PC-9 (cell line): ENCODE measurements around the gene RICTOR. TPM values are rescaled to one million over a fixed set of nuclear protein-coding genes. Genes with fewer than 3 reads are reported as not detected.

ENCODE experiments used
- BruUV-seq: library from RNA; stranded (reverse); fragments of 400-500 nt; replicated peaks from 2 replicates; lab custom pipeline; 2021; lab: Mats Ljungman, UMichigan
- CTCF ChIA-PET: fragments of 300-600 bp; sonication (Branson Sonifier 250); formaldehyde crosslinking; loops from one replicate; lab custom pipeline; 2022; ENCODE audit warnings: antibody characterized with exemption; lab: Charles Lee
- POLR2A ChIA-PET: fragments of 300-600 bp; sonication (Branson Sonifier 250); formaldehyde crosslinking; loops from one replicate; lab custom pipeline; 2022; ENCODE audit warnings: antibody characterized with exemption; ENCODE audit not compliant: unreplicated experiment; lab: Charles Lee
- DNase-seq, 2 experiments: peaks; one replicate each; pipeline versions ENCODE4 v3.0.0 to v3.0.0-alpha.2; 2015 to 2022; ENCODE audit warnings: mixed read lengths in 1 of 2
- H2AFZ ChIP-seq: fragments of 200-600 bp; sonication (generic); 2 replicates; pipeline ENCODE4 v1.8.1; 2017; ENCODE audit warnings: antibody characterized with exemption
- H3F3A ChIP-seq: fragments of 200-600 bp; sonication (generic); 2 replicates; pipeline ENCODE4 v1.8.1; 2017; ENCODE audit warnings: antibody characterized with exemption, mild to moderate bottlenecking, low read depth; ENCODE audit not compliant: insufficient read depth
- H3K27ac ChIP-seq: fragments of 200-600 bp; sonication (generic); 2 replicates; pipeline ENCODE4 v1.6.1; 2016; ENCODE audit warnings: mixed run types
- H3K27me3 ChIP-seq: fragments of 200-600 bp; sonication (generic); 2 replicates; pipeline ENCODE4 v1.6.1; 2016; ENCODE audit warnings: low read depth, mixed run types; ENCODE audit not compliant: insufficient read depth
- H3K36me3 ChIP-seq: fragments of 200-600 bp; sonication (generic); 2 replicates; pipeline ENCODE4 v1.6.1; 2016; ENCODE audit warnings: low read depth, mixed run types
- H3K4me1 ChIP-seq: fragments of 200-600 bp; sonication (generic); replicated peaks from 2 replicates; pipeline ENCODE4 v1.6.1; 2016; ENCODE audit warnings: mixed run types; ENCODE audit not compliant: insufficient read depth
- H3K4me2 ChIP-seq: fragments of 200-600 bp; sonication (generic); 2 replicates; pipeline ENCODE4 v1.6.1; 2017; ENCODE audit warnings: mixed run types
- H3K4me3 ChIP-seq: fragments of 200-600 bp; sonication (generic); 2 replicates; pipeline ENCODE4 v1.6.1; 2016; ENCODE audit warnings: mixed run types
- H3K79me2 ChIP-seq: fragments of 200-600 bp; sonication (generic); 2 replicates; pipeline ENCODE4 v1.6.1; 2017; ENCODE audit warnings: low read depth, mixed run types
- H3K9me2 ChIP-seq: fragments of 200-600 bp; sonication (generic); 2 replicates; pipeline ENCODE4 v1.8.1; 2017; ENCODE audit warnings: mild to moderate bottlenecking; ENCODE audit not compliant: insufficient read depth
- H3K9me3 ChIP-seq: fragments of 200-600 bp; sonication (generic); 2 replicates; pipeline ENCODE4 v1.8.1; 2016; ENCODE audit warnings: low read depth; ENCODE audit not compliant: insufficient read depth
- H4K20me1 ChIP-seq: fragments of 200-600 bp; sonication (generic); 2 replicates; pipeline ENCODE4 v1.8.1; 2017; ENCODE audit not compliant: insufficient read depth
- EZH2 ChIP-seq: fragments of 200-600 bp; sonication (generic); IDR thresholded peaks from 2 replicates; pipeline ENCODE4 v1.8.0; 2017; ENCODE audit warnings: antibody characterized with exemption, low read depth
- intact Hi-C: fragments of 100-400 bp; cut with micrococcal nuclease; formaldehyde crosslinking; loops from one replicate; pipeline ENCODE4 v1.10.0; 2022; ENCODE audit not compliant: unreplicated experiment
- total RNA-seq: library from RNA; stranded (reverse); gene quantifications from 2 replicates; pipeline ENCODE4 v1.2.3, GENCODE V29; 2021
- TF ChIP-seq, protein P1 (sequence below): fragments of 200-600 bp; sonication (generic); conservative IDR thresholded peaks from 2 replicates; pipeline ENCODE4 v1.6.1; 2017; ENCODE audit warnings: mixed run types, antibody characterized with exemption, mild to moderate bottlenecking, moderate library complexity

The RICTOR gene
- total RNA-seq, 1 experiment from 2014 or later = 103 TPM

DNA sequence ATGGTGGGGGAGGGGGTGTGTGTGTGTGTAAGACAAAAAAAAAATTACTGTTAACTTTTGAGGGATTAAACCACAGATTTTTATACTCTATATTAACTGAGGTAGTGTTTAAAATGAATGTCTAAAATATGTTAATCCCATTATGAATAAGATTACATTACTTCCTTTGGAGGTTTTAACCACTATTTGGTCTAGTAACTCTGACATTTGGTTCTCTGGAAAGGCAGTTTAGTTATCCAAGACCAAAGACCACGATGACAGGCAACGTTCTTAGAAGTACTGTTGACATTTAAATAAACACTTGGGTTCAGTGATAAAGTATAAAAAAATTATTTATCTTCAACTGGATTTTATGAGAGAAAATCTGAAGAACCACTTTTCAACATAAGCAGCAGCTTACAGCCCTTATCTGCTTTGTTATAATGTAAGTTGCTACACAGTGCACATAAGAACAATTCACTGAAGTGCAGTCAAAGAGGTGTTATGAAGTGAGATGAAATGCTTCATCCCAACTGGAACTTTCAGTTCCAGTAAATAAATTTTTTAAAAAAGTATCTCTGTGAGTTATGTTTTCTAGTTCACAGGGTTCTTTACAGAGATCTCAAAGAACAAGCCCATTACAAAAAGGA, 133.9 kb downstream of the RICTOR start:
- TF ChIP-seq EZH2 = no peak
- TF ChIP-seq, protein P1, sequence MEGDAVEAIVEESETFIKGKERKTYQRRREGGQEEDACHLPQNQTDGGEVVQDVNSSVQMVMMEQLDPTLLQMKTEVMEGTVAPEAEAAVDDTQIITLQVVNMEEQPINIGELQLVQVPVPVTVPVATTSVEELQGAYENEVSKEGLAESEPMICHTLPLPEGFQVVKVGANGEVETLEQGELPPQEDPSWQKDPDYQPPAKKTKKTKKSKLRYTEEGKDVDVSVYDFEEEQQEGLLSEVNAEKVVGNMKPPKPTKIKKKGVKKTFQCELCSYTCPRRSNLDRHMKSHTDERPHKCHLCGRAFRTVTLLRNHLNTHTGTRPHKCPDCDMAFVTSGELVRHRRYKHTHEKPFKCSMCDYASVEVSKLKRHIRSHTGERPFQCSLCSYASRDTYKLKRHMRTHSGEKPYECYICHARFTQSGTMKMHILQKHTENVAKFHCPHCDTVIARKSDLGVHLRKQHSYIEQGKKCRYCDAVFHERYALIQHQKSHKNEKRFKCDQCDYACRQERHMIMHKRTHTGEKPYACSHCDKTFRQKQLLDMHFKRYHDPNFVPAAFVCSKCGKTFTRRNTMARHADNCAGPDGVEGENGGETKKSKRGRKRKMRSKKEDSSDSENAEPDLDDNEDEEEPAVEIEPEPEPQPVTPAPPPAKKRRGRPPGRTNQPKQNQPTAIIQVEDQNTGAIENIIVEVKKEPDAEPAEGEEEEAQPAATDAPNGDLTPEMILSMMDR = no peak
- no TSS peak for BruUV-seq
- no peaks in the 10 kb centered on the region for H3K27me3 ChIP-seq
- H3K9me2 ChIP-seq = no peaks in the 10 kb centered on the region
- no peak overlapping the region for H3K4me2 ChIP-seq
- ChIA-PET CTCF (no interaction called here), POLR2A (interaction anchor here (0.6 kb wide), 1 partner anchor 16 kb away, joined by 3 read pairs; no protein-coding TSS in a partner anchor)
- H3K27ac ChIP-seq = no peak overlapping the region
- H3K79me2 ChIP-seq = no peaks in the 10 kb centered on the region
- intact Hi-C loops = loop anchor here (2.0 kb wide), 1 partner anchor 16 kb away; no protein-coding TSS in a partner anchor
- no peak for DNase-seq
- no peak overlapping the region for H2AFZ ChIP-seq
- no peaks in the 10 kb centered on the region for H4K20me1 ChIP-seq
- H3K4me3 ChIP-seq = no peak overlapping the region
- no peaks in the 10 kb centered on the region for H3K4me1 ChIP-seq
- peaks cover 5% of the 10 kb centered on the region; the same call in 1 of the 2 replicates for H3F3A ChIP-seq
- peaks cover 55% of the 10 kb centered on the region for H3K36me3 ChIP-seq
- H3K9me3 ChIP-seq = no peaks in the 10 kb centered on the region

DNA sequence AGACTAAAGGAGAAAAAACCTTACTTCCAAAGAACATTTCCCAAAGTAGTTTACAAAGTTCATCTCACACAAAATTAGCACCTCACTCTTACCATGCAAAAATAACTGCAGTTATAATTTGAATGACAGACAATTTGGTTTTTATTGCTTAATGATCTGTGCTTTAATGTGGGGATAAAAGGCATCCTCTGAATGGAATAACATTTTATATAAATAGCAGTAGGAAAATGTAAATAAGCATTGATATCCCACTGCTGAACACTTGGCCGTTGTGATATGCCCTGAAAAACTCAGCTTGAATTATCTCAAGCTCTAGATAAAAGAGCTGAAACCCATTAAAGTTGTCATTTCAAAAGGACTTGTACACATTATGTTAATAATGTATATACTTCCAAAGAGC, 135.2 kb downstream of the RICTOR start:
- Histone ChIP-seq H3K27ac (0 out of 2 replicates have a peak overlapping the region, but pooled peaks have one; percentile 0), H3F3A (peaks cover 5% of the 10 kb centered on the region; the same call in 1 of the 2 replicates), H2AFZ (no peak overlapping the region), H3K4me2 (no peak overlapping the region), H3K4me3 (no peak overlapping the region), H3K9me2 (no peaks in the 10 kb centered on the region), H4K20me1 (no peaks in the 10 kb centered on the region), H3K27me3 (no peaks in the 10 kb centered on the region), H3K9me3 (no peaks in the 10 kb centered on the region), H3K36me3 (peaks cover 50% of the 10 kb centered on the region), H3K79me2 (no peaks in the 10 kb centered on the region), H3K4me1 (no peaks in the 10 kb centered on the region)
- TF ChIP-seq EZH2 = no peak
- TF ChIP-seq, protein P1 = no peak
- CTCF ChIA-PET = no interaction called here
- no peak for DNase-seq
- POLR2A ChIA-PET = interaction anchor here (0.7 kb wide), 1 partner anchor 346 kb away, joined by 3 read pairs; no protein-coding TSS in a partner anchor
- no TSS peak for BruUV-seq
- intact Hi-C loops = no loop called here

DNA sequence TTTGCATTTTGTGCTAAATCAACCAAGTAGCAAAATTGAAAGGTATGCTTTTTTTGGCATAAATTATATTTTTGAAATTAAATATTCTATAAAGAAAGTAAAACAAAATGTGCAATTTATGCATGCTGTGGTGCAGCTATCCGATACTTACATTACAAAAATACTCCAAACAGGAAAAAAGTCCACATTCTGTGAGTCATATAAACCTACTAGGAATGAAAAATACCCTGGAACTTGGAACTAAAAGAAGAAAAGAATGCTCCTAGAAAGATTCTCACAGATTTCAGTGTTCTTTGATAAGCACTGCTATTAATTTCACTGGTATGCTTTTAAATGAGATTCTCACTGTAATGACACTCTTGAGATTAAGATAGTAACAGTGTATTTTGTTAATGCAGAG, 135.8 kb downstream of the RICTOR start:
- DNase-seq = no peak
- H4K20me1 ChIP-seq = no peaks in the 10 kb centered on the region
- BruUV-seq = no TSS peak
- intact Hi-C loops = no loop called here
- ChIA-PET CTCF (no interaction called here), POLR2A (no interaction called here)
- 0 out of 2 replicates have a peak overlapping the region, but pooled peaks have one; percentile 0 for H3K27ac ChIP-seq
- H3K9me3 ChIP-seq = no peaks in the 10 kb centered on the region
- no peak overlapping the region for H3K4me2 ChIP-seq
- H3K9me2 ChIP-seq = no peaks in the 10 kb centered on the region
- H3K79me2 ChIP-seq = no peaks in the 10 kb centered on the region
- no peaks in the 10 kb centered on the region for H3K4me1 ChIP-seq
- H3K27me3 ChIP-seq = no peaks in the 10 kb centered on the region
- H2AFZ ChIP-seq = no peak overlapping the region
- H3K4me3 ChIP-seq = no peak overlapping the region
- peaks cover 5% of the 10 kb centered on the region; the same call in 1 of the 2 replicates for H3F3A ChIP-seq
- H3K36me3 ChIP-seq = peaks cover 51% of the 10 kb centered on the region
- TF ChIP-seq EZH2 = no peak
- TF ChIP-seq, protein P1 = no peak
